ENCODE results near the gene PRKCD. TPM values are rescaled to one million over a fixed set of nuclear protein-coding genes. Genes with fewer than 3 reads are reported as not detected.
A peak's percentile ranks its signal among the peaks of the same experiment; 100 is the strongest.

Gene PRKCD
- total and polyA plus RNA-seq, 2 experiments from 2014 or later, result 12.3 to 23.6 TPM

DNA sequence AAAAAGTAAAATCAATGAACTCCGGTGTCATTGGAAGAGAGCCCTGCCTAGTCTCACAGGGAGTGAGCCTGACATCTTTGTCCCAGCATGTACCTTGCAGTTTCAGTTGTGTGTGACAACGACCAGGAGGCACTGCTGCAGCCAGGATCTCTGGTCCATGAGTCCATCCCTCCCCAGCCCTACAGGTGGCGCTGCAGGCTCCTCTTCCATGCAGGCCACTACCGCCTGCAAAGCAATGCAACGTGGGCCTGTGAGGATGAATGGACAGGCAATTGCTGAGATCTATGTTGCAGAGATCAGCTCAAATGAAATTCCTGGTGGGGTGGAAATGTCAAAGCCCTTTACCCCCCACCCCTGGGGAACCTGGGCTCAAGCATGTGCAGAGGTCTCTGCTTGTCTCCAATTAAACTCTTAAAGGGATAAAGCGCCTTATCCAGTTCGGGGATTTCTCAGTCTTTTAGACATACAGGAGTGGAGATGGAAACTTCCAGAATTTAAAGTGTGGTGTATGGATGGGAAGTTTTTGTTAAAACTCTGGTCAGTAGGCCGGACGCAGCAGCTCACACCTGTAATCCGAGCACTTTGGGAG is 59.0 kb downstream of the PRKCD start:
- Histone ChIP-seq H3K27ac (no peak overlapping the region), H3K9me2 (replicated peaks; ENCODE audit: insufficient read depth) (no peaks in the 10 kb centered on the region), H2AFZ (no peak overlapping the region), H3K4me1 (ENCODE audit: insufficient read depth) (no peaks in the 10 kb centered on the region), H3K4me2 (no peak overlapping the region), H3K27me3 (no peaks in the 10 kb centered on the region), H3K4me3 (no peak overlapping the region), H4K20me1 (ENCODE audit: insufficient read depth, poor library complexity, severe bottlenecking) (no peaks in the 10 kb centered on the region), H3K36me3 (replicated peaks; ENCODE audit: insufficient read depth, low read depth) (no peaks in the 10 kb centered on the region), H3K9me3 (ENCODE audit: low read depth) (no peaks in the 10 kb centered on the region), H3K79me2 (no peaks in the 10 kb centered on the region)
- TF ChIP-seq EZH2phosphoT487 (IDR thresholded peaks at IDR 0.05; ENCODE audit: low read depth, severe bottlenecking, unreplicated experiment) (no peak), CTCF (IDR thresholded peaks at IDR 0.05; ENCODE audit: poor library complexity) (peak; percentile 76), EZH2 (IDR thresholded peaks at IDR 0.05; ENCODE audit: borderline replicate concordance) (no peak)
- 50% methylated on average over 10 of the region's 10 CpGs for WGBS (ENCODE audit: low lambda C conversion rate, missing lambda C conversion rate)
- DNase-seq (ENCODE audit: low spot score), result peak; percentile 91

DNA sequence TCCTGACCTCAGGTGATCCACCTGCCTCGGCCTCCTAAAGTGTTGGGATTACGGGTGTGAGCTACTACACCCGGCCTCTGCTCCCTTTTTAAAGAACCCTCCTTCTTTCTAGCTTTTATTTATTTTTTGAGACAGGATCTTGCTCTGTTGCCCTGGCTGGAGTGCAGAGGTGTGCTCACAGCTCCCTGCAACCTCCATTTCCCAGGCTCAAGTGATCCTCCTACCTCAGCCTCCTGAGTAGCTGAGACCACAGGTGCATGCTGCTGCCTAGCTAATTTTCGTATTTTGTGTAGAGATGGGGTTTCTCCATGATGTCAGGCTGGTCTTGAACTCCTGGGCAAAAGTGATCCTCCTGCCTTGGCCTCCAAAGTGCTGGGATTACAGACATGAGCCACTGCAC is 60.3 kb downstream of the PRKCD start:
- no peaks in the 10 kb centered on the region for H3K4me1 ChIP-seq (ENCODE audit: insufficient read depth)
- no peaks in the 10 kb centered on the region for H3K36me3 ChIP-seq (replicated peaks; ENCODE audit: insufficient read depth, low read depth)
- H3K9me3 ChIP-seq (ENCODE audit: low read depth), result no peaks in the 10 kb centered on the region
- no peak for DNase-seq (ENCODE audit: low spot score)
- H3K4me2 ChIP-seq, result no peak overlapping the region
- H4K20me1 ChIP-seq (ENCODE audit: insufficient read depth, poor library complexity, severe bottlenecking), result no peaks in the 10 kb centered on the region
- 96% methylated on average over 4 of the region's 4 CpGs for WGBS (ENCODE audit: low lambda C conversion rate, missing lambda C conversion rate)
- no peaks in the 10 kb centered on the region for H3K9me2 ChIP-seq (replicated peaks; ENCODE audit: insufficient read depth)
- no peaks in the 10 kb centered on the region for H3K27me3 ChIP-seq
- no peak overlapping the region for H3K4me3 ChIP-seq
- H2AFZ ChIP-seq, result no peak overlapping the region
- no peak for TF ChIP-seq EZH2 (IDR thresholded peaks at IDR 0.05; ENCODE audit: borderline replicate concordance)
- H3K27ac ChIP-seq, result no peak overlapping the region
- no peaks in the 10 kb centered on the region for H3K79me2 ChIP-seq

GRCh38 chr3:53221827-53222182 is 60.8 kb downstream of the PRKCD start:
- H3K36me3 ChIP-seq (replicated peaks; ENCODE audit: insufficient read depth, low read depth), result no peaks in the 10 kb centered on the region
- H3K27me3 ChIP-seq, result no peaks in the 10 kb centered on the region
- H3K27ac ChIP-seq, result no peak overlapping the region
- no peak overlapping the region for H2AFZ ChIP-seq
- DNase-seq (ENCODE audit: low spot score), result no peak
- no peak overlapping the region for H3K4me3 ChIP-seq
- no peaks in the 10 kb centered on the region for H3K9me2 ChIP-seq (replicated peaks; ENCODE audit: insufficient read depth)
- TF ChIP-seq EZH2 (IDR thresholded peaks at IDR 0.05; ENCODE audit: borderline replicate concordance) (no peak), EZH2phosphoT487 (IDR thresholded peaks at IDR 0.05; ENCODE audit: low read depth, severe bottlenecking, unreplicated experiment) (no peak), CTCF (IDR thresholded peaks at IDR 0.05; ENCODE audit: poor library complexity) (no peak)
- no peak overlapping the region for H3K4me2 ChIP-seq
- no peaks in the 10 kb centered on the region for H3K9me3 ChIP-seq (ENCODE audit: low read depth)
- H3K79me2 ChIP-seq, result no peaks in the 10 kb centered on the region
- WGBS (ENCODE audit: low lambda C conversion rate, missing lambda C conversion rate), result 89% methylated on average over 3 of the region's 3 CpGs
- H4K20me1 ChIP-seq (ENCODE audit: insufficient read depth, poor library complexity, severe bottlenecking), result no peaks in the 10 kb centered on the region
- H3K4me1 ChIP-seq (ENCODE audit: insufficient read depth), result no peaks in the 10 kb centered on the region

DNA sequence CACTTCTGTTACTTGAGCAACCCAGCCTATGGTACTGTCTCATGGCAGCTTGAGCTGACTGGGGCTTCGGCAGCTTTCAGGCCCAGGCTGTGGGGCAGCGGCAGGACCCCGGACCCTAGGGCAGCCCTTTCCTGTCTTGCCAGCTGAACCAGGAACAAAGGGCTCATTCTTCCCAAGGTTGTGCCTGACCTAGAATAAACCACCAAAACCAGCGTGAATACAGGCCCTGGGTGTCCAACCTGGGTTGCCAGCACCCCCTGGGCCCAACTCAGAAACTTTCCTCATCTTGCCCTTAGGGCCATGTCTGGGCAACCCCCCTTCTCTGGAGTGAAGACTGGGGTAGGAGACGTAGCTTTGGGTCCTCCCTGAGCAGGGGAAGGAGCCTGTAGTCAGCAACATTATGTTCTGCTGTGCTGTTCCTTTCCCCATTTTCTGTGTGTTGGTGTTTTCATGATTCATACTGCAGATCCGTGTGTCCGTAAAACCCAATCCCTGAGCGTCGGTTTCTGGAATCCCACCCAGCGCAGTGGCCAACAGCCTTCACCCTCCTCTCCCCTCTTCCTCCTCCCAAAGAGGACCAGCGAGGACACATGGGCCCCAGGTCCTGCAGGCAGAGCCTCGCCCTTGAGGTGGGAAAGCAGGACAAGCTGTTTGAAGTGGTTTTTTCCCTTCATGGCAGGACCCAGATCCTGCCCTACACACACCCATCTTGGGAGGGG is 61.3 kb downstream of the PRKCD start:
- H3K36me3 ChIP-seq (replicated peaks; ENCODE audit: insufficient read depth, low read depth), result no peaks in the 10 kb centered on the region
- no peaks in the 10 kb centered on the region for H3K9me3 ChIP-seq (ENCODE audit: low read depth)
- H4K20me1 ChIP-seq (ENCODE audit: insufficient read depth, poor library complexity, severe bottlenecking), result no peaks in the 10 kb centered on the region
- H3K4me1 ChIP-seq (ENCODE audit: insufficient read depth), result no peaks in the 10 kb centered on the region
- H2AFZ ChIP-seq, result no peak overlapping the region
- no peak for TF ChIP-seq CTCF (IDR thresholded peaks at IDR 0.05; ENCODE audit: poor library complexity)
- H3K27ac ChIP-seq, result no peak overlapping the region
- WGBS (ENCODE audit: low lambda C conversion rate, missing lambda C conversion rate), result 89% methylated on average over 12 of the region's 12 CpGs
- H3K9me2 ChIP-seq (replicated peaks; ENCODE audit: insufficient read depth), result no peaks in the 10 kb centered on the region
- no peaks in the 10 kb centered on the region for H3K27me3 ChIP-seq
- no peak for DNase-seq (ENCODE audit: low spot score)
- no peaks in the 10 kb centered on the region for H3K79me2 ChIP-seq
- no peak overlapping the region for H3K4me2 ChIP-seq
- no peak overlapping the region for H3K4me3 ChIP-seq
